SK-N-SH (cell line): Measurements from ENCODE around the gene TSSC4. TPM values are rescaled to one million over a fixed set of nuclear protein-coding genes. Genes with fewer than 3 reads are reported as not detected.

Source experiments
- CTCF ChIA-PET: fragments of 300-600, 350-600 bp; formaldehyde crosslinking; extraction: SDS; loops from one replicate; lab custom pipeline; 2021; lab: Yijun Ruan, JAX
- POLR2A ChIA-PET: fragments of 350-600 bp; sonication (Branson Sonifier 250); formaldehyde crosslinking; extraction: SDS; loops from one replicate; lab custom pipeline; 2020; ENCODE audit warnings: antibody characterized with exemption, inconsistent platforms; lab: Yijun Ruan, JAX
- DNase-seq: peaks from one replicate; pipeline ENCODE4 v3.0.0; 2012
- H2AFZ ChIP-seq: fragments of 200-600 bp; sonication (generic); 2 replicates; pipeline ENCODE4 v1.8.1; 2016; ENCODE audit warnings: antibody characterized with exemption, mild to moderate bottlenecking, low read depth
- H3F3A ChIP-seq: fragments of 200-600 bp; sonication (generic); replicated peaks from 2 replicates; pipeline ENCODE3; 2016; ENCODE audit warnings: antibody characterized with exemption, mild to moderate bottlenecking; ENCODE audit not compliant: insufficient read depth
- H3K27ac ChIP-seq, 2 experiments: fragments of 200-500 bp in 1 of 2; fragments of 200-600 bp in 1 of 2; sonication (Bioruptor generic) in 1 of 2; sonication (generic), shearing (Covaris generic) in 1 of 2; 2 replicates each; pipeline versions ENCODE4 v1.5.1 to v1.6.1; 2014 to 2016; ENCODE audit warnings: low read depth in 2 of 2, inconsistent platforms in 1 of 2, low read length in 1 of 2, mild to moderate bottlenecking in 1 of 2, mixed read lengths in 1 of 2
- H3K27me3 ChIP-seq: fragments of 200-600 bp; sonication (generic), shearing (Covaris generic); 2 replicates; pipeline ENCODE4 v1.6.1; 2016; ENCODE audit warnings: mixed run types; ENCODE audit not compliant: insufficient read depth
- H3K36me3 ChIP-seq, 2 experiments: fragments of 200-500 bp in 1 of 2; fragments of 200-600 bp in 1 of 2; sonication (Bioruptor generic) in 1 of 2; sonication (generic) in 1 of 2; replicated peaks in 1 of 2; 2 replicates each; pipeline versions ENCODE3 to v1.5.1; 2014 to 2016; ENCODE audit warnings: low read length in 1 of 2, mild to moderate bottlenecking in 1 of 2; ENCODE audit not compliant: insufficient read depth in 2 of 2, control insufficient read depth in 1 of 2
- H3K4me1 ChIP-seq, 2 experiments: fragments of 200-500 bp in 1 of 2; fragments of 200-600 bp in 1 of 2; sonication (Bioruptor generic) in 1 of 2; sonication (generic), shearing (Covaris generic) in 1 of 2; 2 replicates each; pipeline versions ENCODE4 v1.5.1 to v1.6.1; 2014 to 2016; ENCODE audit warnings: low read depth in 1 of 2, low read length in 1 of 2, mixed run types in 1 of 2; ENCODE audit not compliant: insufficient read depth in 2 of 2, control insufficient read depth in 1 of 2
- H3K4me2 ChIP-seq: fragments of 200-600 bp; sonication (generic), shearing (Covaris generic); 2 replicates; pipeline ENCODE4 v1.6.1; 2017; ENCODE audit warnings: mixed run types
- H3K4me3 ChIP-seq, 2 experiments: fragments of 200-500 bp in 1 of 2; fragments of 200-600 bp in 1 of 2; sonication (Bioruptor generic) in 1 of 2; sonication (generic), shearing (Covaris generic) in 1 of 2; 2 replicates each; pipeline versions ENCODE4 v1.5.1 to v1.8.1; 2014 to 2016; ENCODE audit warnings: low read depth in 2 of 2, inconsistent platforms in 1 of 2, low read length in 1 of 2, mild to moderate bottlenecking in 1 of 2, mixed read lengths in 1 of 2, moderate library complexity in 1 of 2
- H3K79me2 ChIP-seq: fragments of 200-600 bp; sonication (generic); 2 replicates; pipeline ENCODE4 v1.8.1; 2017; ENCODE audit warnings: mild to moderate bottlenecking; ENCODE audit not compliant: insufficient read depth
- H3K9ac ChIP-seq: fragments of 200-600 bp; sonication (generic); 2 replicates; pipeline ENCODE4 v1.6.1; 2017; ENCODE audit warnings: mixed run types
- H3K9me2 ChIP-seq: fragments of 200-600 bp; sonication (generic); 2 replicates; pipeline ENCODE4 v1.6.1; 2017; ENCODE audit warnings: mixed run types
- H3K9me3 ChIP-seq: fragments of 200-600 bp; sonication (generic); 2 replicates; pipeline ENCODE4 v1.6.1; 2017; ENCODE audit warnings: mixed run types, mild to moderate bottlenecking, moderate library complexity
- H4K20me1 ChIP-seq: fragments of 200-600 bp; sonication (generic); 2 replicates; pipeline ENCODE4 v1.6.1; 2017; ENCODE audit warnings: mild to moderate bottlenecking, mixed run types; ENCODE audit not compliant: insufficient read depth
- CTCF ChIP-seq: fragments of 200-600 bp; sonication (generic); IDR thresholded peaks from 2 replicates; pipeline ENCODE4 v1.6.1; 2017; ENCODE audit warnings: antibody characterized with exemption, mild to moderate bottlenecking, moderate library complexity
- FOSL2 ChIP-seq: IDR thresholded peaks from 2 replicates; pipeline ENCODE4 v1.4.0; 2012; ENCODE audit warnings: low read depth, mild to moderate bottlenecking, moderate library complexity, borderline replicate concordance
- FOXJ3 ChIP-seq: sonication (generic); formaldehyde crosslinking; IDR thresholded peaks from 2 replicates; pipeline ENCODE4 v1.5.1; 2020; ENCODE audit warnings: mild to moderate bottlenecking, missing genetic modification reagents
- GATA2 ChIP-seq: sonication (generic); formaldehyde crosslinking; IDR thresholded peaks from 2 replicates; pipeline ENCODE4 v1.5.0; 2020; ENCODE audit warnings: mild to moderate bottlenecking, missing genetic modification reagents
- JUND ChIP-seq: IDR thresholded peaks from 2 replicates; pipeline ENCODE4 v1.4.0; 2012
- NFIC ChIP-seq: IDR thresholded peaks from 2 replicates; pipeline ENCODE4 v1.4.0; 2012; ENCODE audit warnings: borderline replicate concordance
- NRF1 ChIP-seq: IDR thresholded peaks from 2 replicates; pipeline ENCODE4 v1.6.1; 2012; ENCODE audit warnings: low read depth, mild to moderate bottlenecking, low read length
- RAD21 ChIP-seq: IDR thresholded peaks from 2 replicates; pipeline ENCODE4 v1.6.1; 2012; ENCODE audit warnings: mild to moderate bottlenecking, low read length
- REST ChIP-seq: IDR thresholded peaks from 2 replicates; pipeline ENCODE4 v1.6.1; 2012; ENCODE audit warnings: mild to moderate bottlenecking, low read depth, low read length, moderate library complexity
- RXRA ChIP-seq: IDR thresholded peaks from 2 replicates; pipeline ENCODE4 v1.4.0; 2012; ENCODE audit warnings: low read depth, mild to moderate bottlenecking, borderline replicate concordance
- SIN3A ChIP-seq: IDR thresholded peaks from 2 replicates; pipeline ENCODE4 v1.6.1; 2012; ENCODE audit warnings: low read depth, mild to moderate bottlenecking, low read length, moderate library complexity, borderline replicate concordance
- SMC3 ChIP-seq: IDR thresholded peaks from 2 replicates; pipeline ENCODE4 v1.6.1; 2012; ENCODE audit warnings: low read depth, low read length, improper control_type of control experiment
- TCF12 ChIP-seq: IDR thresholded peaks from 2 replicates; pipeline ENCODE4 v1.4.0; 2012
- WGBS: methylation state at CpG from one replicate; pipeline ENCODE4 v1.1.6; 2017; ENCODE audit warnings: low lambda C conversion rate; 5-methylcytosine and 5-hydroxymethylcytosine counted together
- polyA plus RNA-seq, 3 experiments: library from polyadenylated mRNA; depleted of rRNA; stranded (reverse); fragments of >200 nt; gene quantifications; 2 replicates each; pipeline ENCODE4 v1.2.3, GENCODE V29; 2012
- TF ChIP-seq, protein P1 (sequence below): IDR thresholded peaks from 2 replicates; pipeline ENCODE4; 2012

The TSSC4 gene
- polyA plus RNA-seq, 1 of the 3 experiments (the other 2 are of a cell fraction), result 45.1 TPM

DNA sequence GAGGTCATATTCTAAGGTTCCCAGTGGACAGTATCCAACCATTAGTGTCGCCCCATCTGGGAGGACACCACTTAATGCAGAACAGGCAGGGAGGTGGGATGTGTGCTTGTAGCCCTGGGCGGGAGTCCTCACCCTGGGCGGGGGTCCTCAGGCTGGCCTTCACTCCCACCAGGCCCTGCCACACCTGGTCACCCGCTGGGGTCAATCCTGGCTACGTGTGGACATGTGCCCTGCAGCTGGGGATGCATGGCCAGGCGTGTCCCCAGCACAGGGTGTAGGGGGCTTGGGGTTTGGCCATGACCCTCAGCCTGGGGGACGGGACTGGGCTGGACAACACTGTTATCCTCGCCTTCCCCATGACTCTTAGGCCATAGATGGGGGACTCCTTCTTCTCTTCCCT is 25.0 kb downstream of the TSSC4 start:
- Histone ChIP-seq H4K20me1 (no peaks in the 10 kb centered on the region), H3K79me2 (no peaks in the 10 kb centered on the region), H3K4me3 (no peak overlapping the region), H3K4me1 (no peaks in the 10 kb centered on the region; a peak in 1 of 4 replicates), H3K9ac (no peak overlapping the region), H3K36me3 (no peaks in the 10 kb centered on the region), H2AFZ (no peak overlapping the region), H3K4me2 (no peak overlapping the region), H3K9me3 (no peaks in the 10 kb centered on the region), H3K27me3 (no peaks in the 10 kb centered on the region), H3K9me2 (no peaks in the 10 kb centered on the region), H3K27ac (no peak overlapping the region), H3F3A (no peaks in the 10 kb centered on the region)
- WGBS, result 28% methylated on average over 2 of the region's 8 CpGs
- TF ChIP-seq JUND (no peak), SIN3A (no peak), FOXJ3 (no peak), REST (no peak), RAD21 (no peak), TCF12 (no peak), SMC3 (no peak), RXRA (no peak)
- TF ChIP-seq, protein P1, sequence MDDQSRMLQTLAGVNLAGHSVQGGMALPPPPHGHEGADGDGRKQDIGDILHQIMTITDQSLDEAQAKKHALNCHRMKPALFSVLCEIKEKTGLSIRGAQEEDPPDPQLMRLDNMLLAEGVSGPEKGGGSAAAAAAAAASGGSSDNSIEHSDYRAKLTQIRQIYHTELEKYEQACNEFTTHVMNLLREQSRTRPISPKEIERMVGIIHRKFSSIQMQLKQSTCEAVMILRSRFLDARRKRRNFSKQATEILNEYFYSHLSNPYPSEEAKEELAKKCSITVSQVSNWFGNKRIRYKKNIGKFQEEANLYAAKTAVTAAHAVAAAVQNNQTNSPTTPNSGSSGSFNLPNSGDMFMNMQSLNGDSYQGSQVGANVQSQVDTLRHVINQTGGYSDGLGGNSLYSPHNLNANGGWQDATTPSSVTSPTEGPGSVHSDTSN, result no peak
- DNase-seq, result no peak
- ChIA-PET CTCF (interaction anchor here (1.0 to 11.8 kb wide), 8 partner anchors 24 to 482 kb away, joined by 3 to 461 read pairs (median 6); partner anchors contain the start of genes C11orf21, CDKN1C, TSPAN32 and TSSC4), POLR2A (no interaction called here)

- H3K9me3 ChIP-seq, result no peaks in the 10 kb centered on the region
- no CpG with 5 or more reads among the region's 13 CpGs for WGBS
- no peaks in the 10 kb centered on the region for H3K9me2 ChIP-seq
- H3K27ac ChIP-seq, result no peak overlapping the region
- DNase-seq, result no peak
- ChIA-PET CTCF (interaction anchor here (0.6 to 11.8 kb wide), 6 partner anchors 25 to 481 kb away, joined by 3 to 461 read pairs (median 84); partner anchors contain the start of genes C11orf21, CDKN1C, TSPAN32 and TSSC4), POLR2A (no interaction called here)
- no peak overlapping the region for H3K9ac ChIP-seq
- H3K4me2 ChIP-seq, result no peak overlapping the region
- no peaks in the 10 kb centered on the region for H4K20me1 ChIP-seq
- no peak overlapping the region for H3K4me3 ChIP-seq
- H3F3A ChIP-seq, result no peaks in the 10 kb centered on the region
- H2AFZ ChIP-seq, result no peak overlapping the region
- no peaks in the 10 kb centered on the region for H3K79me2 ChIP-seq
- no peaks in the 10 kb centered on the region for H3K27me3 ChIP-seq
- no peaks in the 10 kb centered on the region for H3K4me1 ChIP-seq
- no peaks in the 10 kb centered on the region for H3K36me3 ChIP-seq
- TF ChIP-seq CTCF (no peak), NFIC (no peak), FOSL2 (no peak), GATA2 (CRISPR knock-in tag) (no peak), NRF1 (no peak), REST (no peak), RAD21 (no peak)
Measured at GRCh38 chr11:2426221-2426620, 25.7 kb downstream of the TSSC4 start.
